BLaER1 (cell line): ENCODE measurements around the gene UCN3.
A peak's percentile ranks its signal among the peaks of the same experiment; 100 is the strongest.
"Not testable (repeated sequence)": the region's sequence is repeated elsewhere in the genome, so short reads cannot be mapped to it uniquely, and the experiment has no call there.

Experiments
- H3K27ac ChIP-seq: shearing (Covaris generic); formaldehyde crosslinking; 2 replicates; pipeline ENCODE4 v1.8.1; 2022
- H3K27me3 ChIP-seq: shearing (Covaris generic); formaldehyde crosslinking; 2 replicates; pipeline ENCODE4 v1.8.1; 2022
- H3K36me3 ChIP-seq: shearing (Covaris generic); formaldehyde crosslinking; 2 replicates; pipeline ENCODE4 v1.8.1; 2022
- H3K4me1 ChIP-seq: shearing (Covaris generic); formaldehyde crosslinking; 2 replicates; pipeline ENCODE4 v1.8.1; 2022
- H3K4me2 ChIP-seq: shearing (Covaris generic); formaldehyde crosslinking; 2 replicates; pipeline ENCODE4 v1.8.1; 2022
- H3K4me3 ChIP-seq: shearing (Covaris generic); formaldehyde crosslinking; 2 replicates; pipeline ENCODE4 v1.8.1; 2022
- H3K9ac ChIP-seq: shearing (Covaris generic); formaldehyde crosslinking; 2 replicates; pipeline ENCODE4 v1.8.1; 2022
- H3K9me3 ChIP-seq: shearing (Covaris generic); formaldehyde crosslinking; 2 replicates; pipeline ENCODE4 v1.8.1; 2022
- H4K20me1 ChIP-seq: shearing (Covaris generic); formaldehyde crosslinking; 2 replicates; pipeline ENCODE4 v1.8.1; 2022
- Cebpa-rat ChIP-seq: shearing (Covaris generic); IDR thresholded peaks from 2 replicates; pipeline ENCODE4 v1.8.1; 2022

The UCN3 gene

GRCh38 chr10:5402798-5403197 is 38.0 kb downstream of the UCN3 start:
- Histone ChIP-seq H4K20me1 (no peaks in the 10 kb centered on the region), H3K9me3 (peaks cover 14% of the 10 kb centered on the region), H3K4me3 (no peak overlapping the region), H3K27ac (no peak overlapping the region), H3K9ac (no peak overlapping the region), H3K4me2 (no peak overlapping the region), H3K36me3 (no peaks in the 10 kb centered on the region), H3K27me3 (no peaks in the 10 kb centered on the region), H3K4me1 (no peaks in the 10 kb centered on the region)
- no peak for TF ChIP-seq Cebpa-rat

- Histone ChIP-seq H3K4me3 (no peak within 1 kb of the TSS), H4K20me1 (no peaks in the 10 kb centered on the region), H3K4me1 (no peaks in the 10 kb centered on the region), H3K4me2 (no peak within 1 kb of the TSS), H3K9ac (no peak within 1 kb of the TSS), H3K36me3 (no peaks in the 10 kb centered on the region), H3K27me3 (no peaks in the 10 kb centered on the region), H3K9me3 (peaks cover 16% of the 10 kb centered on the region), H3K27ac (no peak within 1 kb of the TSS)
- no peak for TF ChIP-seq Cebpa-rat
These were observed 39.7 kb downstream of the UCN3 start, which contains the start of gene TUBAL3 for GRCh38 chr10:5404208-5405041. Gene TUBAL3, minus strand, starts transcription at chr10:5404828. Its CDS starts 36 bp downstream, at chr10:5404792.

GRCh38 chr10:5406918-5407317 is 42.2 kb downstream of the UCN3 start:
- Histone ChIP-seq H3K4me1 (no peaks in the 10 kb centered on the region), H4K20me1 (no peaks in the 10 kb centered on the region), H3K4me3 (no peak overlapping the region), H3K27me3 (no peaks in the 10 kb centered on the region), H3K9ac (no peak overlapping the region), H3K36me3 (no peaks in the 10 kb centered on the region), H3K9me3 (peaks cover 25% of the 10 kb centered on the region), H3K4me2 (no peak overlapping the region), H3K27ac (no peak overlapping the region)
- no peak for TF ChIP-seq Cebpa-rat

GRCh38 chr10:5410787-5411186 is 46.0 kb downstream of the UCN3 start:
- not testable (repeated sequence) for H3K4me3 ChIP-seq, H3K27me3 ChIP-seq, H3K4me2 ChIP-seq, H3K27ac ChIP-seq, H3K9ac ChIP-seq, H4K20me1 ChIP-seq
- peaks cover 10% of the 10 kb centered on the region; the same call in 1 of the 2 replicates for H3K36me3 ChIP-seq
- peaks cover 28% of the 10 kb centered on the region for H3K9me3 ChIP-seq
- peaks cover 11% of the 10 kb centered on the region for H3K4me1 ChIP-seq

GRCh38 chr10:5411941-5412276 is 47.1 kb downstream of the UCN3 start:
- Histone ChIP-seq H4K20me1 (no peaks in the 10 kb centered on the region), H3K27ac (no peak overlapping the region), H3K9ac (peak overlapping the region; percentile 83; the same call in 1 of the 2 replicates), H3K36me3 (peaks cover 22% of the 10 kb centered on the region), H3K4me2 (peak overlapping the region; percentile 67), H3K4me1 (peaks cover 11% of the 10 kb centered on the region), H3K9me3 (peaks cover 35% of the 10 kb centered on the region), H3K4me3 (peak overlapping the region; percentile 82), H3K27me3 (no peaks in the 10 kb centered on the region)
- TF ChIP-seq Cebpa-rat, result no peak

- peak within 1 kb of the TSS; percentile 82 for H3K4me3 ChIP-seq
- H3K4me2 ChIP-seq, result peak within 1 kb of the TSS; percentile 90
- H3K4me1 ChIP-seq, result peaks cover 11% of the 10 kb centered on the region
These were observed 47.6 kb downstream of the UCN3 start, which contains the start of gene NET1 for GRCh38 chr10:5412277-5412941. Gene NET1, plus strand, starts transcription at chr10:5412557. Its CDS starts 136 bp downstream, at chr10:5412693.

GRCh38 chr10:5413012-5413938 is 48.5 kb downstream of the UCN3 start:
- Histone ChIP-seq H3K27me3 (no peaks in the 10 kb centered on the region), H3K4me1 (peaks cover 11% of the 10 kb centered on the region), H3K36me3 (peaks cover 29% of the 10 kb centered on the region), H4K20me1 (no peaks in the 10 kb centered on the region), H3K4me3 (peak overlapping the region; percentile 82), H3K27ac (no peak overlapping the region), H3K4me2 (peak overlapping the region; percentile 90), H3K9ac (peak overlapping the region; percentile 71; the same call in 1 of the 2 replicates), H3K9me3 (peaks cover 37% of the 10 kb centered on the region)
- no peak for TF ChIP-seq Cebpa-rat

More at GRCh38 chr10:5412277-5412941, 47.6 kb downstream of the UCN3 start, which contains the start of gene NET1:
- TF ChIP-seq Cebpa-rat, result no peak
- H3K9me3 ChIP-seq, result peaks cover 35% of the 10 kb centered on the region
- peak within 1 kb of the TSS; percentile 83 for H3K9ac ChIP-seq
- no peaks in the 10 kb centered on the region for H3K27me3 ChIP-seq
- H3K36me3 ChIP-seq, result peaks cover 27% of the 10 kb centered on the region
- no peaks in the 10 kb centered on the region for H4K20me1 ChIP-seq
- H3K27ac ChIP-seq, result peak within 1 kb of the TSS; percentile 85; the same call in 1 of the 2 replicates

- no peak overlapping the region for H3K27ac ChIP-seq
- H3K4me2 ChIP-seq, result no peak overlapping the region
- H3K4me3 ChIP-seq, result no peak overlapping the region
- no peaks in the 10 kb centered on the region for H4K20me1 ChIP-seq
- no peak overlapping the region for H3K9ac ChIP-seq
- no peak for TF ChIP-seq Cebpa-rat
- peaks cover 63% of the 10 kb centered on the region for H3K9me3 ChIP-seq
- peaks cover 11% of the 10 kb centered on the region for H3K4me1 ChIP-seq
- peaks cover 44% of the 10 kb centered on the region for H3K36me3 ChIP-seq
- no peaks in the 10 kb centered on the region for H3K27me3 ChIP-seq
These were observed 52.2 kb downstream of the UCN3 start for GRCh38 chr10:5416981-5417380.

- no peak overlapping the region for H3K4me2 ChIP-seq
- H4K20me1 ChIP-seq, result no peaks in the 10 kb centered on the region
- H3K9ac ChIP-seq, result no peak overlapping the region
- H3K4me3 ChIP-seq, result no peak overlapping the region
- peaks cover 6% of the 10 kb centered on the region for H3K4me1 ChIP-seq
- no peak overlapping the region for H3K27ac ChIP-seq
- peaks cover 65% of the 10 kb centered on the region for H3K9me3 ChIP-seq
- H3K27me3 ChIP-seq, result no peaks in the 10 kb centered on the region
- peaks cover 45% of the 10 kb centered on the region for H3K36me3 ChIP-seq
- no peak for TF ChIP-seq Cebpa-rat
These were observed 53.8 kb downstream of the UCN3 start for GRCh38 chr10:5418584-5418983.
